Measurements from ENCODE around the gene METTL15.
"Not testable (repeated sequence)": the region's sequence is repeated elsewhere in the genome, so short reads cannot be mapped to it uniquely, and the experiment has no call there.

The METTL15 gene

DNA sequence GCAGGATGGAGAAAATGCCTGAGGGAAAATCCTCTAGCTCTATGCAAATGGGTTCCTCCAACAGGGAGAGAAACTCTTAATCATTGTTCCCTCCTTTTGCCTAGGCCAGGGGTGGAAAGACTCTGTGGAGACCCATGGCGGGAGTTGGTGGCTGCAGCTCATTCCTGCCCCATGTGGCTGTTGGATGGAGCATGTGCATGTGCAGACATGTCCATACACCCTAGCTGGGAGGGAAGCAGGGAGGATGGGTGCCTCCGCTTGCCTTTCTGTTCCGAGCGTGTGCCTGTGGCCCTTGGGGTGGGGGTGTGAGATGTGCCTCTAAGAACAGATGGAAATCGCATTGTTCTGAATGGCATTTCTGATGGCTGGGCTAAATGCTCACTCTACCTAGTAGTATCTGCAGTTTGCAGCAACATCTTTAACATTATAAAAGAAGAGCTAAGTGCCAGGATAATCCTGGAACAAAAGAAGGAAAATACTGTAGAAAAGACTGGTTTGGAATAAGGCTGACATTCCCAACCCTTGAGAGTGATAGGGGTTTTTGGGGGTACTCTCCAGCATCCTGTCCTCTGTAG lies 31.7 kb downstream of the METTL15 start:
- H3K9me3 Mint-ChIP-seq = no peaks in the 10 kb centered on the region
- ATAC-seq (no peak), DNase-seq (ENCODE audit: low spot score in 2 of 2) (no peak)
- no peaks in the 10 kb centered on the region for H3K4me1 Mint-ChIP-seq
- no peak overlapping the region for H3K27ac Mint-ChIP-seq
- H3K36me3 Mint-ChIP-seq = no peaks in the 10 kb centered on the region
- no peak overlapping the region for H3K4me3 Mint-ChIP-seq

GRCh38 chr11:28140689-28141455 lies 32.7 kb downstream of the METTL15 start:
- H3K27ac Mint-ChIP-seq = no peak overlapping the region
- DNase-seq (ENCODE audit: low spot score in 2 of 2) (no peak), ATAC-seq (no peak)
- no peaks in the 10 kb centered on the region for H3K9me3 Mint-ChIP-seq
- no peaks in the 10 kb centered on the region for H3K4me1 Mint-ChIP-seq
- H3K36me3 Mint-ChIP-seq = no peaks in the 10 kb centered on the region
- H3K4me3 Mint-ChIP-seq = no peak overlapping the region

DNA sequence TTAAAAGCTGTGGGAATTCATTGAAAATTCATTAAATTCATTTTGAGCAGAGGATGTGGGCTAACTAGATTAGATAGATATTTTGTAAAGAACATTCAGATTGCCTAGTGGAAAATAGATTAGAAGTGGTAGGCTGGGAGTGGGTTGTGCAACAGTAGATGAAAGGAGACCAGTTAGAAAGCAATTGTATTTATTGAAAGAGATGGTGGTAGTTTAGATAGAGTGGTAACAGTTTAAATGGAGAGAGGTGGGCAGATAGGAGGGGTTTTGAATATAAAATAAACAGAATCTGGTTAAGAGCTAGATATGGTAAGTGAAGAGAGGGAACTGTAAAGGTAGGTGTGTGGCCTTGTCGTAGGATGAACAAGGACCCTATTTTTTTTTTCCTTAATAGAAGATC lies 34.5 kb downstream of the METTL15 start:
- Mint-ChIP-seq H3K4me3 (no peak overlapping the region), H3K36me3 (no peaks in the 10 kb centered on the region), H3K9me3 (no peaks in the 10 kb centered on the region), H3K4me1 (no peaks in the 10 kb centered on the region), H3K27ac (no peak overlapping the region)
- ATAC-seq = no peak
- DNase-seq (ENCODE audit: low spot score in 2 of 2) = no peak

DNA sequence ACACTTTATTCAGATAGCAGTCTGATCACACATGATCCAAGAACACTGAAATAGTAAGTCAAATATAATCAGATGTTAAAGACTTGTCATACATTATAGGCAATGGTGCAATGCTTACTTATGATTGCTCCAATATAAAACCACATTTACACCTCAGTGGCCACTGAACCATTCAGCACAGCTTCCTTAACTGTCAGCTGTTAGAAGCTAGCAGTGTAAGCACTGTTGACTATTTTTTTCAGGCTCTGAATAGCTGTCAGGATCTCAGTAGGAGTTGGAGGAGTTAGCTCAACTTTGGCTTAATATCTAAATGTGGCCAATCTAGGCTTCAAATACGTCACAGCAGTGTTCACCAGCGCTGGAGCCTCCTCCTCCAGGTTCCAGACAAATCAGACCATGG lies 36.6 kb downstream of the METTL15 start:
- Mint-ChIP-seq H3K27ac (no peak overlapping the region), H3K4me1 (no peaks in the 10 kb centered on the region), H3K4me3 (no peak overlapping the region), H3K9me3 (no peaks in the 10 kb centered on the region), H3K36me3 (no peaks in the 10 kb centered on the region)
- no peak for DNase-seq (ENCODE audit: low spot score in 2 of 2)
- ATAC-seq = no peak

GRCh38 chr11:28146123-28146751 lies 38.0 kb downstream of the METTL15 start:
- ATAC-seq = peak; percentile 55
- Mint-ChIP-seq H3K4me1 (no peaks in the 10 kb centered on the region), H3K27ac (no peak overlapping the region), H3K9me3 (no peaks in the 10 kb centered on the region), H3K36me3 (no peaks in the 10 kb centered on the region), H3K4me3 (no peak overlapping the region)
- no peak for DNase-seq (ENCODE audit: low spot score in 2 of 2)

DNA sequence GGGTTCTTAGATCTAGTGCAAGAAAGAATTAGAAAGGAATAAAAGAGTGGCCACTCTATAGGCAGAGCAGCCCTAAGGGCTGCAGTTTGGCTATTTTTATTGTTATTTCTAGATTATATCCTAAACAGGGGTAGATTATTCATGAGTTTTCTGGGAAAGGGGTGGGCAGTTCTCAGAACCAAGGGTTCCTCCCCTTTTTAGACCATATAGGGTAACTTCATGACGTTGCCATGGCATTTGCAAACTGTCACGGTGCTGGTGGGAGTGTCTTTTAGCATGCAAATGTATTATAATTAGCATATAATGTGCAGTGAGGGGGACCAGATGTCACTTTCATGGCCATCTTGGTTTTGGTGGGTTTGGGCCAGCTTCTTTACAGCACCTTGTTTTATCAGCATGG lies 44.6 kb downstream of the METTL15 start:
- no peak overlapping the region for H3K27ac Mint-ChIP-seq
- ATAC-seq = no peak
- no peaks in the 10 kb centered on the region for H3K4me1 Mint-ChIP-seq
- DNase-seq (ENCODE audit: low spot score in 2 of 2) = no peak
- H3K9me3 Mint-ChIP-seq = peaks cover under 1% of the 10 kb centered on the region
- peaks cover 2% of the 10 kb centered on the region for H3K36me3 Mint-ChIP-seq
- H3K4me3 Mint-ChIP-seq = no peak overlapping the region

- peaks cover 3% of the 10 kb centered on the region for H3K9me3 Mint-ChIP-seq
- H3K36me3 Mint-ChIP-seq = peaks cover 6% of the 10 kb centered on the region
- no peaks in the 10 kb centered on the region for H3K4me1 Mint-ChIP-seq
- no peak for DNase-seq (ENCODE audit: low spot score in 2 of 2)
- H3K4me3 Mint-ChIP-seq = no peak overlapping the region
- no peak for ATAC-seq
- H3K27ac Mint-ChIP-seq = no peak overlapping the region
Observed at GRCh38 chr11:28153586-28153985, 45.4 kb downstream of the METTL15 start.

GRCh38 chr11:28168718-28169117 lies 60.5 kb downstream of the METTL15 start:
- H3K36me3 Mint-ChIP-seq = peaks cover 7% of the 10 kb centered on the region
- no peaks in the 10 kb centered on the region for H3K9me3 Mint-ChIP-seq
- no peak for ATAC-seq
- H3K4me1 Mint-ChIP-seq = peaks cover 19% of the 10 kb centered on the region
- H3K27ac Mint-ChIP-seq = no peak overlapping the region
- no peak overlapping the region for H3K4me3 Mint-ChIP-seq
- no peak for DNase-seq (ENCODE audit: low spot score in 2 of 2)

- peak; percentile 83 for ATAC-seq
- H3K36me3 Mint-ChIP-seq = peaks cover 7% of the 10 kb centered on the region
Observed at GRCh38 chr11:28169816-28170215, 61.6 kb downstream of the METTL15 start.

GRCh38 chr11:28170759-28171158 lies 62.6 kb downstream of the METTL15 start:
- Mint-ChIP-seq H3K9me3 (no peaks in the 10 kb centered on the region), H3K4me1 (peaks cover 19% of the 10 kb centered on the region), H3K27ac (no peak overlapping the region), H3K36me3 (peaks cover 7% of the 10 kb centered on the region), H3K4me3 (no peak overlapping the region)
- ATAC-seq (no peak), DNase-seq (ENCODE audit: low spot score in 2 of 2) (no peak)

More at GRCh38 chr11:28169816-28170215, 61.6 kb downstream of the METTL15 start:
- H3K4me3 Mint-ChIP-seq = no peak overlapping the region
- no peaks in the 10 kb centered on the region for H3K9me3 Mint-ChIP-seq
- peak overlapping the region; percentile 87 for H3K27ac Mint-ChIP-seq
- no peak for DNase-seq (ENCODE audit: low spot score in 2 of 2)
- peaks cover 19% of the 10 kb centered on the region for H3K4me1 Mint-ChIP-seq

GRCh38 chr11:28176351-28176750 lies 68.2 kb downstream of the METTL15 start:
- peaks cover 7% of the 10 kb centered on the region for H3K36me3 Mint-ChIP-seq
- DNase-seq (ENCODE audit: low spot score in 2 of 2) (no peak), ATAC-seq (no peak)
- H3K9me3 Mint-ChIP-seq = no peaks in the 10 kb centered on the region
- H3K4me1 Mint-ChIP-seq = no peaks in the 10 kb centered on the region
- no peak overlapping the region for H3K27ac Mint-ChIP-seq
- no peak overlapping the region for H3K4me3 Mint-ChIP-seq

DNA sequence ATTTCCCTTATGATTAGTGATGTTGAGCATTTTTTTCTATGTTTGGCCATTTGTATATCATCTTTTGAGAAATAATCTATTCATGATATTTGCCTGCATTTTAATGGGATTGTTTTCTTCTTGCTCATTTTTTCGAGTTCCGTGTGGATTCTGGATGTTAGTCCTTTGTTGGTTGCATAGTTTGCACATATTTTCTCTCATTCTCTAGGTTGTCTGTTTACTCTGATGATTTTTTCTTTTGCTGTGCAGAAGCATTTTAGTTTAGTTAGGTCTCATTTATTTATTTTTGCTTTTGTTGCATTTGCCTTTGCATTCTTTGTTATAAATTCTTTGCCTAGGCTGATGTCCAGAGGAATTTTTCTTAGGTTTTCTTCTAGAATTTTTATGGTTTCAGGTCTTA lies 87.3 kb downstream of the METTL15 start:
- ATAC-seq = no peak
- Mint-ChIP-seq H3K36me3 (peaks cover 13% of the 10 kb centered on the region), H3K9me3 (peaks cover 7% of the 10 kb centered on the region), H3K27ac (no peak overlapping the region), H3K4me3 (no peak overlapping the region), H3K4me1 (no peaks in the 10 kb centered on the region)
- DNase-seq (ENCODE audit: low spot score in 2 of 2) = no peak

GRCh38 chr11:28209906-28210305 lies 101.7 kb downstream of the METTL15 start:
- Mint-ChIP-seq H3K27ac (no peak overlapping the region), H3K36me3 (peaks cover 31% of the 10 kb centered on the region), H3K4me3 (no peak overlapping the region), H3K4me1 (peaks cover 9% of the 10 kb centered on the region), H3K9me3 (no peaks in the 10 kb centered on the region)
- DNase-seq (ENCODE audit: low spot score in 2 of 2) (no peak), ATAC-seq (no peak)

GRCh38 chr11:28222063-28222462 lies 113.9 kb downstream of the METTL15 start:
- not testable (repeated sequence) for DNase-seq (ENCODE audit: low spot score in 2 of 2); H3K9me3 Mint-ChIP-seq; H3K36me3 Mint-ChIP-seq; H3K4me3 Mint-ChIP-seq; ATAC-seq; H3K27ac Mint-ChIP-seq
- peaks cover 28% of the 10 kb centered on the region for H3K4me1 Mint-ChIP-seq

GRCh38 chr11:28223577-28223976 lies 115.4 kb downstream of the METTL15 start:
- DNase-seq (ENCODE audit: low spot score in 2 of 2) (no peak), ATAC-seq (no peak)
- Mint-ChIP-seq H3K9me3 (peaks cover 3% of the 10 kb centered on the region), H3K36me3 (no peaks in the 10 kb centered on the region), H3K4me1 (peaks cover 23% of the 10 kb centered on the region), H3K27ac (no peak overlapping the region), H3K4me3 (no peak overlapping the region)

GRCh38 chr11:28223994-28224393 lies 115.8 kb downstream of the METTL15 start:
- Mint-ChIP-seq H3K27ac (no peak overlapping the region), H3K4me3 (no peak overlapping the region), H3K4me1 (peaks cover 22% of the 10 kb centered on the region), H3K9me3 (peaks cover 3% of the 10 kb centered on the region), H3K36me3 (no peaks in the 10 kb centered on the region)
- ATAC-seq = no peak
- DNase-seq (ENCODE audit: low spot score in 2 of 2) = no peak
